ENCODE data around the gene SLC2A4RG. TPM values are rescaled to one million over a fixed set of nuclear protein-coding genes. Genes with fewer than 3 reads are reported as not detected.
A peak's percentile ranks its signal among the peaks of the same experiment; 100 is the strongest.

The SLC2A4RG gene
- total and polyA plus RNA-seq, 2 of the 13 experiments (the other 11 are each of a cell fraction or from before 2014, with no cell fraction given): 91.4 to 95.9 TPM

GRCh38 chr20:63692436-63693082 lies 47.0 kb upstream of the SLC2A4RG start (continued):
- TF ChIP-seq, protein P1, sequence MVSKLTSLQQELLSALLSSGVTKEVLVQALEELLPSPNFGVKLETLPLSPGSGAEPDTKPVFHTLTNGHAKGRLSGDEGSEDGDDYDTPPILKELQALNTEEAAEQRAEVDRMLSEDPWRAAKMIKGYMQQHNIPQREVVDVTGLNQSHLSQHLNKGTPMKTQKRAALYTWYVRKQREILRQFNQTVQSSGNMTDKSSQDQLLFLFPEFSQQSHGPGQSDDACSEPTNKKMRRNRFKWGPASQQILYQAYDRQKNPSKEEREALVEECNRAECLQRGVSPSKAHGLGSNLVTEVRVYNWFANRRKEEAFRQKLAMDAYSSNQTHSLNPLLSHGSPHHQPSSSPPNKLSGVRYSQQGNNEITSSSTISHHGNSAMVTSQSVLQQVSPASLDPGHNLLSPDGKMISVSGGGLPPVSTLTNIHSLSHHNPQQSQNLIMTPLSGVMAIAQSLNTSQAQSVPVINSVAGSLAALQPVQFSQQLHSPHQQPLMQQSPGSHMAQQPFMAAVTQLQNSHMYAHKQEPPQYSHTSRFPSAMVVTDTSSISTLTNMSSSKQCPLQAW (CRISPR knock-in tag; IDR thresholded peaks at IDR 0.05): no peak
- TF ChIP-seq ZNF10 (CRISPR knock-in tag; IDR thresholded peaks at IDR 0.05; ENCODE audit: borderline replicate concordance, low read depth) (no peak), RXRA (CRISPR knock-in tag; IDR thresholded peaks at IDR 0.05) (peak; percentile 44; the same call in 1 of the 2 replicates), ZNF605 (CRISPR knock-in tag; IDR thresholded peaks at IDR 0.05) (no peak), SRY (CRISPR knock-in tag; IDR thresholded peaks at IDR 0.05) (0 out of 2 replicates have a peak, but pooled peaks have one; percentile 32), ELF3 (CRISPR knock-in tag; IDR thresholded peaks at IDR 0.05) (no peak), KDM1A (CRISPR knock-in tag; IDR thresholded peaks at IDR 0.05) (no peak), XRCC5 (optimal IDR thresholded peaks at IDR 0.05; ENCODE audit: low read length) (peak; percentile 23), AGO2 (optimal IDR thresholded peaks at IDR 0.05; ENCODE audit: low read depth, low read length) (peak; percentile 90), NFATC3 (CRISPR knock-in tag; IDR thresholded peaks at IDR 0.05) (no peak), ZNF784 (CRISPR knock-in tag; IDR thresholded peaks at IDR 0.05; ENCODE audit: borderline replicate concordance) (no peak), ZNF282 (IDR thresholded peaks at IDR 0.05; ENCODE audit: partially characterized antibody) (no peak), GZF1 (CRISPR knock-in tag; IDR thresholded peaks at IDR 0.05) (no peak), ZNF24 (IDR thresholded peaks at IDR 0.05) (no peak), ZNF891 (CRISPR knock-in tag; IDR thresholded peaks at IDR 0.05) (0 out of 2 replicates have a peak, but pooled peaks have one; percentile 63), ZNF234 (CRISPR knock-in tag; conservative IDR thresholded peaks at IDR 0.05) (0 out of 2 replicates have a peak, but pooled peaks have one; percentile 46), KDM6A (CRISPR knock-in tag; IDR thresholded peaks at IDR 0.05; ENCODE audit: low read depth) (no peak), ZBTB26 (CRISPR knock-in tag; IDR thresholded peaks at IDR 0.05; ENCODE audit: borderline replicate concordance) (peak; percentile 28; the same call in 1 of the 2 replicates), ZC3H4 (CRISPR knock-in tag; IDR thresholded peaks at IDR 0.05; ENCODE audit: borderline replicate concordance) (0 out of 2 replicates have a peak, but pooled peaks have one; percentile 1), ZNF451 (CRISPR knock-in tag; IDR thresholded peaks at IDR 0.05) (no peak)
- TF ChIP-seq, protein P2, sequence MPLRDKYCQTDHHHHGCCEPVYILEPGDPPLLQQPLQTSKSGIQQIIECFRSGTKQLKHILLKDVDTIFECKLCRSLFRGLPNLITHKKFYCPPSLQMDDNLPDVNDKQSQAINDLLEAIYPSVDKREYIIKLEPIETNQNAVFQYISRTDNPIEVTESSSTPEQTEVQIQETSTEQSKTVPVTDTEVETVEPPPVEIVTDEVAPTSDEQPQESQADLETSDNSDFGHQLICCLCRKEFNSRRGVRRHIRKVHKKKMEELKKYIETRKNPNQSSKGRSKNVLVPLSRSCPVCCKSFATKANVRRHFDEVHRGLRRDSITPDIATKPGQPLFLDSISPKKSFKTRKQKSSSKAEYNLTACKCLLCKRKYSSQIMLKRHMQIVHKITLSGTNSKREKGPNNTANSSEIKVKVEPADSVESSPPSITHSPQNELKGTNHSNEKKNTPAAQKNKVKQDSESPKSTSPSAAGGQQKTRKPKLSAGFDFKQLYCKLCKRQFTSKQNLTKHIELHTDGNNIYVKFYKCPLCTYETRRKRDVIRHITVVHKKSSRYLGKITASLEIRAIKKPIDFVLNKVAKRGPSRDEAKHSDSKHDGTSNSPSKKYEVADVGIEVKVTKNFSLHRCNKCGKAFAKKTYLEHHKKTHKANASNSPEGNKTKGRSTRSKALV (CRISPR knock-in tag; IDR thresholded peaks at IDR 0.05): no peak
- TF ChIP-seq, protein P3, sequence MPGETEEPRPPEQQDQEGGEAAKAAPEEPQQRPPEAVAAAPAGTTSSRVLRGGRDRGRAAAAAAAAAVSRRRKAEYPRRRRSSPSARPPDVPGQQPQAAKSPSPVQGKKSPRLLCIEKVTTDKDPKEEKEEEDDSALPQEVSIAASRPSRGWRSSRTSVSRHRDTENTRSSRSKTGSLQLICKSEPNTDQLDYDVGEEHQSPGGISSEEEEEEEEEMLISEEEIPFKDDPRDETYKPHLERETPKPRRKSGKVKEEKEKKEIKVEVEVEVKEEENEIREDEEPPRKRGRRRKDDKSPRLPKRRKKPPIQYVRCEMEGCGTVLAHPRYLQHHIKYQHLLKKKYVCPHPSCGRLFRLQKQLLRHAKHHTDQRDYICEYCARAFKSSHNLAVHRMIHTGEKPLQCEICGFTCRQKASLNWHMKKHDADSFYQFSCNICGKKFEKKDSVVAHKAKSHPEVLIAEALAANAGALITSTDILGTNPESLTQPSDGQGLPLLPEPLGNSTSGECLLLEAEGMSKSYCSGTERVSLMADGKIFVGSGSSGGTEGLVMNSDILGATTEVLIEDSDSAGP (CRISPR knock-in tag; IDR thresholded peaks at IDR 0.05; ENCODE audit: borderline replicate concordance): peak; percentile 62; the same call in 1 of the 2 replicates
- TF ChIP-seq, protein P4, sequence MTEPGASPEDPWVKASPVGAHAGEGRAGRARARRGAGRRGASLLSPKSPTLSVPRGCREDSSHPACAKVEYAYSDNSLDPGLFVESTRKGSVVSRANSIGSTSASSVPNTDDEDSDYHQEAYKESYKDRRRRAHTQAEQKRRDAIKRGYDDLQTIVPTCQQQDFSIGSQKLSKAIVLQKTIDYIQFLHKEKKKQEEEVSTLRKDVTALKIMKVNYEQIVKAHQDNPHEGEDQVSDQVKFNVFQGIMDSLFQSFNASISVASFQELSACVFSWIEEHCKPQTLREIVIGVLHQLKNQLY (CRISPR knock-in tag; IDR thresholded peaks at IDR 0.05): no peak

Data from HepG2 (cell line).